OCI-LY7 (cell line): ENCODE data around the gene RP9. TPM values are rescaled to one million over a fixed set of nuclear protein-coding genes. Genes with fewer than 3 reads are reported as not detected.

ENCODE experiments used
- BruUV-seq: library from RNA; stranded (reverse); fragments of 400-500 nt; replicated peaks from 2 replicates; lab custom pipeline; 2021; lab: Mats Ljungman, UMichigan
- CTCF ChIA-PET: fragments of 300-600 bp; sonication (Branson Sonifier 250); formaldehyde crosslinking; loops from one replicate; lab custom pipeline; 2022; ENCODE audit warnings: antibody characterized with exemption; ENCODE audit not compliant: unreplicated experiment; lab: Charles Lee
- POLR2A ChIA-PET: fragments of 300-600 bp; sonication (Branson Sonifier 250); formaldehyde crosslinking; loops from one replicate; lab custom pipeline; 2022; ENCODE audit warnings: antibody characterized with exemption; lab: Charles Lee
- DNase-seq: peaks from one replicate; pipeline ENCODE4 v3.0.0-alpha.2; 2015; ENCODE audit warnings: low spot score
- H2AFZ ChIP-seq: fragments of 200-600 bp; sonication (generic), shearing (Covaris generic); 2 replicates; pipeline ENCODE4 v1.6.1; 2014; ENCODE audit warnings: mild to moderate bottlenecking, antibody characterized with exemption, low read length, moderate library complexity
- H3K27ac ChIP-seq: fragments of 200-600 bp; sonication (generic); 2 replicates; pipeline ENCODE4 v1.5.1; 2014; ENCODE audit warnings: mixed run types, low read depth, mild to moderate bottlenecking, moderate library complexity, low read length, inconsistent platforms; ENCODE audit not compliant: poor library complexity, severe bottlenecking
- H3K36me3 ChIP-seq: fragments of 200-600 bp; sonication (generic); 2 replicates; pipeline ENCODE4 v1.6.1; 2014; ENCODE audit warnings: mild to moderate bottlenecking, antibody characterized with exemption, low read length, moderate library complexity, mixed read lengths; ENCODE audit not compliant: insufficient read depth
- H3K4me1 ChIP-seq: fragments of 200-600 bp; sonication (generic); 2 replicates; pipeline ENCODE4 v1.5.1; 2014; ENCODE audit warnings: mild to moderate bottlenecking, low read length; ENCODE audit not compliant: insufficient read depth, poor library complexity, severe bottlenecking
- H3K4me2 ChIP-seq: fragments of 200-600 bp; sonication (generic); 2 replicates; pipeline ENCODE4 v1.6.1; 2014; ENCODE audit warnings: mild to moderate bottlenecking, low read length
- H3K4me3 ChIP-seq: fragments of 200-600 bp; sonication (generic); 2 replicates; pipeline ENCODE4 v1.5.1; 2014; ENCODE audit warnings: mild to moderate bottlenecking, low read depth, low read length; ENCODE audit not compliant: poor library complexity, severe bottlenecking
- H3K79me2 ChIP-seq: fragments of 200-600 bp; sonication (generic); 2 replicates; pipeline ENCODE4 v1.6.1; 2016; ENCODE audit warnings: low read depth, mild to moderate bottlenecking, low read length, moderate library complexity, mixed read lengths; ENCODE audit not compliant: insufficient read depth
- H3K9me2 ChIP-seq: fragments of 200-600 bp; sonication (generic); 2 replicates; pipeline ENCODE4 v1.6.1; 2016; ENCODE audit warnings: mild to moderate bottlenecking, low read length, mixed read lengths; ENCODE audit not compliant: insufficient read depth
- H3K9me3 ChIP-seq: fragments of 200-600 bp; sonication (generic); 2 replicates; pipeline ENCODE4 v1.6.1; 2014; ENCODE audit warnings: mild to moderate bottlenecking, mixed run types, low read length, mixed read lengths
- H4K20me1 ChIP-seq: fragments of 200-600 bp; sonication (generic); 2 replicates; pipeline ENCODE4 v1.6.1; 2014; ENCODE audit warnings: mild to moderate bottlenecking, antibody characterized with exemption, low read length, moderate library complexity, mixed read lengths; ENCODE audit not compliant: insufficient read depth
- CTCF ChIP-seq: fragments of 200-600 bp; sonication (generic); conservative IDR thresholded peaks from 2 replicates; pipeline ENCODE4 v1.5.1; 2014; ENCODE audit warnings: mild to moderate bottlenecking, antibody characterized with exemption, low read length, moderate library complexity, mixed read lengths
- EZH2phosphoT487 ChIP-seq: fragments of 200-600 bp; sonication (generic); IDR thresholded peaks from 2 replicates; pipeline ENCODE4 v1.6.1; 2018; ENCODE audit warnings: low read depth, borderline replicate concordance, mild to moderate bottlenecking, mixed run types, antibody characterized with exemption, low read length, moderate library complexity, mixed read lengths
- intact Hi-C: fragments of 100-400 bp; cut with micrococcal nuclease; formaldehyde crosslinking; loops from one replicate; pipeline ENCODE4 v1.10.0; 2022; ENCODE audit not compliant: unreplicated experiment
- small RNA-seq: library from RNA; depleted of rRNA; stranded (forward); fragments of <200 nt; gene quantifications from one replicate; pipeline ENCODE3, GENCODE V24; 2014
- total RNA-seq, 2 experiments: library from RNA; depleted of rRNA in 1 of 2; stranded (reverse); fragments of >200 nt in 1 of 2; shearing (Covaris generic) in 1 of 2; gene quantifications; 2 replicates each; pipeline ENCODE4 v1.2.3, GENCODE V29; 2014 to 2022

RP9 gene
- total RNA-seq, 2 experiments from 2014 or later, result 22.0 to 23.3 TPM

DNA sequence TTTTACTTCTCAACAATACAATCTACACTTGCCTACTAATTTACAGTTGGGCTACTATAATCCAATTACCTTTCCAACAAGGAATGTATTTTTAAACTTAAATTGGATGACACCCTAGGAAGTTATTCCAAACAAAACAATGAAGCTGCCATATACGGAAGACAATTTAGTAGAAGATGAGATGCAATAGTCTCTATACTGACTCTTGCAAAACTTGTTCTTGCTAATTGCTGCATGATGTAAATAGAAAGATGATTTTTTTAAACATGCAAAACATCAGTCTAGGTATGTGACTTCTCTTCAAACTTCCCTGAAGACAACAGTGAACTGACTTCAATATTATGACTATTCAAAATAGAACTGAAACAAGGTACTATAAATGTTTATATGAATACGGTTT lies 64.2 kb downstream of the RP9 start:
- ChIA-PET POLR2A (interaction anchor here (0.6 to 3.3 kb wide), 4 partner anchors 9 to 549 kb away, joined by 3 to 23 read pairs (median 4); partner anchors contain the start of gene NT5C3A), CTCF (no interaction called here)
- Histone ChIP-seq H4K20me1 (peaks cover 12% of the 10 kb centered on the region; the same call in 1 of the 2 replicates), H3K27ac (no peak overlapping the region), H3K79me2 (peaks cover 99% of the 10 kb centered on the region), H3K4me1 (peaks cover 76% of the 10 kb centered on the region), H3K4me3 (no peak overlapping the region), H3K9me3 (no peaks in the 10 kb centered on the region), H2AFZ (no peak overlapping the region), H3K4me2 (no peak overlapping the region), H3K9me2 (no peaks in the 10 kb centered on the region), H3K36me3 (peaks cover 20% of the 10 kb centered on the region)
- intact Hi-C loops, result no loop called here
- BruUV-seq, result no TSS peak
- TF ChIP-seq EZH2phosphoT487 (no peak), CTCF (no peak)
- no peak for DNase-seq

Small RNA genes lying within 50 kb of the gene (small RNA-seq; reads per million reads assigned to genes)
- gene AC074338.1 (not detected), gene RN7SL505P (not detected)

Other genes starting within 250 kb of the RP9 start
- gene KBTBD2, start 217.6 kb downstream of the RP9 start, total RNA-seq (2014; rRNA removed; shearing (Covaris generic)), result 35.0 and 35.9 TPM in 2 replicates
- gene KBTBD2, start 217.6 kb downstream of the RP9 start, total RNA-seq (2022), result 34.5 and 40.8 TPM in 2 replicates
- gene FKBP9, start 152.0 kb downstream of the RP9 start, total RNA-seq (2014; rRNA removed; shearing (Covaris generic)), result 0.73 TPM in 1 of 2 replicates, not detected in the other
- 1.1 TPM in 1 of 2 replicates, not detected in the other for gene FKBP9, start 152.0 kb downstream of the RP9 start, total RNA-seq (2022)
- gene NT5C3A, start 46.6 kb downstream of the RP9 start, total RNA-seq (2014; rRNA removed; shearing (Covaris generic)), result 34.7 and 37.1 TPM in 2 replicates
- gene NT5C3A, start 46.6 kb downstream of the RP9 start, total RNA-seq (2022), result 55.3 and 62.4 TPM in 2 replicates
- gene BBS9, start 20.2 kb upstream of the RP9 start, total RNA-seq (2014; rRNA removed; shearing (Covaris generic)), result 4.8 and 6.8 TPM in 2 replicates
- 14.8 and 16.0 TPM in 2 replicates for gene BBS9, start 20.2 kb upstream of the RP9 start, total RNA-seq (2022)